NB4 (cell line): ENCODE data around the gene SYCP2L.
"Not testable (repeated sequence)": the region's sequence is repeated elsewhere in the genome, so short reads cannot be mapped to it uniquely, and the experiment has no call there.

Experiments used
- DNase-seq: peaks from one replicate; pipeline ENCODE4 v3.0.0; 2010; ENCODE audit warnings: low read depth
- H3K4me3 ChIP-seq: one replicate; pipeline ENCODE4 v1.5.1; 2011; ENCODE audit warnings: mild to moderate bottlenecking, low read depth, low read length, moderate library complexity
- MYC ChIP-seq: IDR thresholded peaks from 2 replicates; pipeline ENCODE4 v1.6.1; 2011; ENCODE audit warnings: low read depth, low read length
- POLR2A ChIP-seq: IDR thresholded peaks from 2 replicates; pipeline ENCODE4 v1.6.1; 2011; ENCODE audit warnings: mild to moderate bottlenecking; ENCODE audit not compliant: insufficient read length; ENCODE audit errors: extremely low read depth
- TF ChIP-seq, protein P1 (sequence below): IDR thresholded peaks from one replicate; pipeline ENCODE4 v1.5.1; 2012; ENCODE audit warnings: low read depth, low read length
- TF ChIP-seq, protein P2 (sequence below): IDR thresholded peaks from 2 replicates; pipeline ENCODE4 v1.6.1; 2011; ENCODE audit warnings: low read depth, low read length

SYCP2L gene

DNA sequence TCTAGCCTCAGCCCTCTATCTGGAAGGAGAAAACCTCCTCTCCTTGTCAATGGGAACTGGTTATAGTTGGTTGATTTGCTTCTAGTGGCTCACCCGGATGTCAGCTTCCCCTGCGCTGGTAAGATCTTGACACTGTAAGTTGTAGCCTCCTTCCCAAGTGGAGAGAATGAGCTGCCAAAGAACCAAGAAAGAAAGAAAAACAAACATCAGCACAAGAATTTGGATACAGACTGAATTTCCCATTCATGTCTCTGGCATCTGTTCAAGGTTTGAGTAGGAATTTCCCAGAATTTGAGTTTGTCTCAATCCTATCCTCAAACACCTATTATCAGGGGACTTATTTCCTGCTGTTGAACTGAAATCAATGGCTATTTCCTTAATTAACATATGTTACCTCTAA lies 113.1 kb downstream of the SYCP2L start:
- TF ChIP-seq MYC: no peak
- H3K4me3 ChIP-seq: no peak overlapping the region

GRCh38 chr6:11002176-11002575 lies 115.3 kb downstream of the SYCP2L start:
- no peak overlapping the region for H3K4me3 ChIP-seq
- TF ChIP-seq, protein P1, sequence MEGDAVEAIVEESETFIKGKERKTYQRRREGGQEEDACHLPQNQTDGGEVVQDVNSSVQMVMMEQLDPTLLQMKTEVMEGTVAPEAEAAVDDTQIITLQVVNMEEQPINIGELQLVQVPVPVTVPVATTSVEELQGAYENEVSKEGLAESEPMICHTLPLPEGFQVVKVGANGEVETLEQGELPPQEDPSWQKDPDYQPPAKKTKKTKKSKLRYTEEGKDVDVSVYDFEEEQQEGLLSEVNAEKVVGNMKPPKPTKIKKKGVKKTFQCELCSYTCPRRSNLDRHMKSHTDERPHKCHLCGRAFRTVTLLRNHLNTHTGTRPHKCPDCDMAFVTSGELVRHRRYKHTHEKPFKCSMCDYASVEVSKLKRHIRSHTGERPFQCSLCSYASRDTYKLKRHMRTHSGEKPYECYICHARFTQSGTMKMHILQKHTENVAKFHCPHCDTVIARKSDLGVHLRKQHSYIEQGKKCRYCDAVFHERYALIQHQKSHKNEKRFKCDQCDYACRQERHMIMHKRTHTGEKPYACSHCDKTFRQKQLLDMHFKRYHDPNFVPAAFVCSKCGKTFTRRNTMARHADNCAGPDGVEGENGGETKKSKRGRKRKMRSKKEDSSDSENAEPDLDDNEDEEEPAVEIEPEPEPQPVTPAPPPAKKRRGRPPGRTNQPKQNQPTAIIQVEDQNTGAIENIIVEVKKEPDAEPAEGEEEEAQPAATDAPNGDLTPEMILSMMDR: no peak
- TF ChIP-seq, protein P2, sequence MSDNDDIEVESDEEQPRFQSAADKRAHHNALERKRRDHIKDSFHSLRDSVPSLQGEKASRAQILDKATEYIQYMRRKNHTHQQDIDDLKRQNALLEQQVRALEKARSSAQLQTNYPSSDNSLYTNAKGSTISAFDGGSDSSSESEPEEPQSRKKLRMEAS: no peak
- no peak for TF ChIP-seq MYC
- no peak for TF ChIP-seq POLR2A
- DNase-seq: no peak

More for the DNA sequence above, 113.1 kb downstream of the SYCP2L start:
- no peak for DNase-seq

GRCh38 chr6:11003297-11003696 lies 116.4 kb downstream of the SYCP2L start:
- not testable (repeated sequence) for DNase-seq, H3K4me3 ChIP-seq

DNA sequence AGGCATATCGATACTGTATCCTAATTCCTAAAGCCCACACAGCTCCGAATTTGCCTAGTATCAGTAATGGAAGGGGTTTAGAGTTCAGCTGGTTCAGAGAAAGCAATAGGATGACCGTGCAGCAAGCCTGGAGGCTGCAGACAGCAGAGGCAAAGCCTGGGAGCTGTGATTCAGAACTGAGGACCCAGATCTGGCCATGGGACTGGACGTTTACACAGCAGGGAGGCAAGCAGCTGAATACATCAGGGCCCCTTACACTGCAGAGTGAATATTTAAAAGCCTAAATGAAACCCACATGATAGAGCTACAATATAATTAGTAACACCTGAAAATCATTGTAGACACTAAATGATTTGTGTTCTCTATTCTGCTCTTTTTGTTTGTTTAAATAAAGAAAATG lies 119.2 kb downstream of the SYCP2L start:
- TF ChIP-seq, protein P1: no peak
- TF ChIP-seq, protein P2: no peak
- TF ChIP-seq POLR2A (no peak), MYC (no peak)
- DNase-seq: no peak

GRCh38 chr6:11007715-11008608 lies 121.1 kb downstream of the SYCP2L start:
- TF ChIP-seq, protein P2: no peak
- TF ChIP-seq, protein P1: no peak
- TF ChIP-seq MYC: no peak
- TF ChIP-seq POLR2A: no peak
- DNase-seq: peak; percentile 15

More for the DNA sequence above, 119.2 kb downstream of the SYCP2L start:
- no peak overlapping the region for H3K4me3 ChIP-seq

GRCh38 chr6:11008821-11009220 lies 122.0 kb downstream of the SYCP2L start:
- DNase-seq: no peak
- TF ChIP-seq, protein P1: no peak
- no peak for TF ChIP-seq MYC
- no peak for TF ChIP-seq POLR2A
- TF ChIP-seq, protein P2: no peak
- no peak overlapping the region for H3K4me3 ChIP-seq

More at GRCh38 chr6:11007715-11008608, 121.1 kb downstream of the SYCP2L start:
- H3K4me3 ChIP-seq: no peak overlapping the region

DNA sequence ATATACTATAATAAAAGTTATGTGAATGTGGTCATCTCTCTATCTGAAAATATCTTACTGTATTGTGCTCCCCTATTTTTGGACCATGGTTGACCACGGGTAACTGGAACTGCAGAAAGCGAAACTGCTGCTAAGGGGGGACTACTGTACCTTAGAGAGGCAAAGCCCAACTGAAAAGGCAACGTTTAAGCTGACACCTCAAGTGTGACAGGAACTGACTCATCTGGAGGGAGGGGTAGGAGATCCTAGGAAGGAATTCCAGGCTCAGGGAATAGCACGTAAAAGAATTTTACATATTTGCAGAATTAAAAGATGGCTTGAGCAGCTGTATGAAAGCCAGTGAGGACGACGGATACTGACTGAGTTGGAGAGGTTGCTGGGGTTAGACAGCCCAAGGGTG lies 122.5 kb downstream of the SYCP2L start:
- no peak for DNase-seq
- H3K4me3 ChIP-seq: no peak overlapping the region
- TF ChIP-seq MYC (no peak), POLR2A (no peak)
- TF ChIP-seq, protein P1: no peak
- TF ChIP-seq, protein P2: no peak
